CD4-positive, CD25-positive, alpha-beta regulatory T cell (primary cell): ENCODE measurements around the gene PRMT1. TPM values are rescaled to one million over a fixed set of nuclear protein-coding genes. Genes with fewer than 3 reads are reported as not detected.

Source experiments
- ATAC-seq, 2 donors: fragments of 150-1000 bp; cut with Tn5 transposase; one replicate each; pipeline ENCODE4 v1.10.0; 2021; ENCODE audit warnings: low read depth in 2 of 2, moderate number of reproducible peaks in 2 of 2, moderate library complexity in 1 of 2
- DNase-seq, 3 donors: peaks; one replicate each; pipeline versions ENCODE4 v3.0.0 to v3.0.0-alpha.2; 2012 to 2022; ENCODE audit warnings: mixed read lengths in 1 of 3
- H3K27ac ChIP-seq: one replicate; pipeline ENCODE4 v1.7.0; 2013; ENCODE audit warnings: mild to moderate bottlenecking, low read length; ENCODE audit not compliant: insufficient read depth, poor library complexity, severe bottlenecking
- H3K27me3 ChIP-seq: one replicate; pipeline ENCODE4 v1.7.0; 2013; ENCODE audit warnings: low read length; ENCODE audit not compliant: control insufficient read depth, insufficient read depth
- H3K36me3 ChIP-seq: one replicate; pipeline ENCODE4 v1.7.0; 2013; ENCODE audit warnings: mild to moderate bottlenecking, low read length, moderate library complexity; ENCODE audit not compliant: control insufficient read depth, insufficient read depth
- H3K4me1 ChIP-seq: 2 replicates; pipeline ENCODE4 v1.7.0; 2013; ENCODE audit warnings: mild to moderate bottlenecking, low read length; ENCODE audit not compliant: insufficient read depth, control insufficient read depth, poor library complexity, severe bottlenecking
- H3K4me3 ChIP-seq: one replicate; pipeline ENCODE4 v1.7.0; 2013; ENCODE audit warnings: low read depth, mild to moderate bottlenecking, low read length, moderate library complexity
- H3K9me3 ChIP-seq, 2 experiments: 1 replicate in 1 of 2; 2 replicates in 1 of 2; pipeline ENCODE4 v1.7.0; 2013; ENCODE audit warnings: low read length in 2 of 2, mild to moderate bottlenecking in 1 of 2, moderate library complexity in 1 of 2; ENCODE audit not compliant: control insufficient read depth in 2 of 2
- H3K27ac Mint-ChIP-seq, 3 donors: one replicate each; pipeline ENCODE4 v1.8.0; 2020 to 2022; ENCODE audit warnings: mild to moderate bottlenecking in 3 of 3, mixed read lengths in 3 of 3, moderate library complexity in 2 of 3
- H3K27me3 Mint-ChIP-seq: one replicate; pipeline ENCODE4 v1.8.0; 2022; ENCODE audit warnings: mild to moderate bottlenecking, mixed read lengths
- H3K36me3 Mint-ChIP-seq: one replicate; pipeline ENCODE4 v1.8.0; 2020; ENCODE audit warnings: mixed read lengths
- H3K4me1 Mint-ChIP-seq, 4 donors: one replicate each; pipeline ENCODE4 v1.8.0; 2020 to 2022; ENCODE audit warnings: mixed read lengths in 4 of 4, mild to moderate bottlenecking in 1 of 4
- H3K4me3 Mint-ChIP-seq, 4 donors: one replicate each; pipeline ENCODE4 v1.8.0; 2020 to 2022; ENCODE audit warnings: mild to moderate bottlenecking in 4 of 4, mixed read lengths in 4 of 4, moderate library complexity in 3 of 4
- H3K9me3 Mint-ChIP-seq, 7 donors: one replicate each; pipeline ENCODE4 v1.8.0; 2020 to 2022; ENCODE audit warnings: mixed read lengths in 7 of 7, mild to moderate bottlenecking in 3 of 7, moderate library complexity in 2 of 7
- polyA plus RNA-seq, 4 donors: library from polyadenylated mRNA; unstranded; fragments of 300-500 nt; fragmentation: Illumina TruSeq; gene quantifications; one replicate each; pipeline ENCODE4 v1.2.3, GENCODE V29; 2021
- total RNA-seq: library from RNA; stranded (reverse); gene quantifications from one replicate; pipeline ENCODE4 v1.2.3, GENCODE V29; 2022

Gene PRMT1
- total and polyA plus RNA-seq, 5 donors from 2014 or later, result 59.2 to 118 (median 104) TPM

- Mint-ChIP-seq H3K27ac (no peak overlapping the region), H3K4me3 (no peak overlapping the region), H3K27me3 (no peaks in the 10 kb centered on the region), H3K4me1 (peaks cover 0 to 2% (median 0%) of the 10 kb centered on the region in 4 donors), H3K36me3 (peaks cover 6% of the 10 kb centered on the region), H3K9me3 (peaks cover 0 to 8% (median 0%) of the 10 kb centered on the region in 7 donors)
- no peaks in the 10 kb centered on the region for H3K36me3 ChIP-seq
- H3K27ac ChIP-seq, result no peak overlapping the region
- H3K9me3 ChIP-seq, result no peaks in the 10 kb centered on the region
- ATAC-seq (no peak), DNase-seq (no peak)
- H3K4me3 ChIP-seq, result no peak overlapping the region
- H3K4me1 ChIP-seq, result no peaks in the 10 kb centered on the region
- no peaks in the 10 kb centered on the region for H3K27me3 ChIP-seq
These were observed 53.1 kb downstream of the PRMT1 start for GRCh38 chr19:49730166-49730565.

Other genes with a start within 250 kb of the PRMT1 start
- gene SLC17A7, start 235.7 kb upstream of the PRMT1 start, total RNA-seq, result not detected
- gene SLC17A7, start 235.7 kb upstream of the PRMT1 start, polyA plus RNA-seq, result not detected
- gene PIH1D1, start 225.5 kb upstream of the PRMT1 start, total RNA-seq, result 150 TPM
- gene PIH1D1, start 225.5 kb upstream of the PRMT1 start, polyA plus RNA-seq, result 100 to 1,000 TPM; 109 to 144 (median 118) TPM
- gene ALDH16A1, start 224.0 kb upstream of the PRMT1 start, total RNA-seq, result 41.0 TPM
- gene ALDH16A1, start 224.0 kb upstream of the PRMT1 start, polyA plus RNA-seq, result 10 to 100 TPM; 32.7 to 47.1 (median 42.3) TPM
- gene FLT3LG, start 203.1 kb upstream of the PRMT1 start, total RNA-seq, result 250 TPM
- 100 to 1,000 TPM; 103 to 154 (median 112) TPM for gene FLT3LG, start 203.1 kb upstream of the PRMT1 start, polyA plus RNA-seq
- gene RPL13A, start 189.7 kb upstream of the PRMT1 start, total RNA-seq, result 3,622 TPM
- 1,000 to 10,000 TPM; 1,768 to 2,996 (median 2,546) TPM for gene RPL13A, start 189.7 kb upstream of the PRMT1 start, polyA plus RNA-seq
- gene RPS11, start 180.8 kb upstream of the PRMT1 start, total RNA-seq, result 2,000 TPM
- gene RPS11, start 180.8 kb upstream of the PRMT1 start, polyA plus RNA-seq, result 1,000 to 10,000 TPM; 1,810 to 2,513 (median 2,330) TPM
- 23.3 TPM for gene FCGRT, start 164.6 kb upstream of the PRMT1 start, total RNA-seq
- gene FCGRT, start 164.6 kb upstream of the PRMT1 start, polyA plus RNA-seq, result 10 to 100 TPM; 43.0 to 63.0 (median 49.8) TPM
- 3.6 TPM for gene RCN3, start 149.3 kb upstream of the PRMT1 start, total RNA-seq
- gene RCN3, start 149.3 kb upstream of the PRMT1 start, polyA plus RNA-seq, result 1 to 10 TPM; 1.5 to 5.5 (median 2.5) TPM
- gene NOSIP, start 96.7 kb upstream of the PRMT1 start, total RNA-seq, result 124 TPM
- gene NOSIP, start 96.7 kb upstream of the PRMT1 start, polyA plus RNA-seq, result 100 to 1,000 TPM; 262 to 385 (median 285) TPM
- gene PRRG2, start 96.0 kb upstream of the PRMT1 start, total RNA-seq, result 0.84 TPM
- gene PRRG2, start 96.0 kb upstream of the PRMT1 start, polyA plus RNA-seq, result not detected
- 50.2 TPM for gene PRR12, start 86.1 kb upstream of the PRMT1 start, total RNA-seq
- under 1 TPM; 0.05 to 0.18 (median 0.16) TPM for gene PRR12, start 86.1 kb upstream of the PRMT1 start, polyA plus RNA-seq
- gene RRAS, start 37.1 kb upstream of the PRMT1 start, total RNA-seq, result 4.6 TPM
- gene RRAS, start 37.1 kb upstream of the PRMT1 start, polyA plus RNA-seq, result 10 to 100 TPM; 17.7 to 22.1 (median 19.8) TPM
- 47.4 TPM for gene SCAF1, start 35.1 kb upstream of the PRMT1 start, total RNA-seq
- gene SCAF1, start 35.1 kb upstream of the PRMT1 start, polyA plus RNA-seq, result under 1 TPM in 3 of 4 donors, not detected in 1; 0.53 to 0.88 (median 0.75) TPM
- 235 TPM for gene IRF3, start 11.4 kb upstream of the PRMT1 start, total RNA-seq
- gene IRF3, start 11.4 kb upstream of the PRMT1 start, polyA plus RNA-seq, result 100 to 1,000 TPM in 1 of 4 donors, 10 to 100 TPM in 3; 76.4 to 104 (median 95.9) TPM
- gene BCL2L12, start 11.3 kb upstream of the PRMT1 start, total RNA-seq, result 13.6 TPM
- 10 to 100 TPM; 13.6 to 15.3 (median 15.1) TPM for gene BCL2L12, start 11.3 kb upstream of the PRMT1 start, polyA plus RNA-seq
- gene ADM5, start 12.3 kb downstream of the PRMT1 start, total RNA-seq, result 1.7 TPM
- under 1 TPM in 2 of 4 donors, not detected in 2; 0.10 to 0.34 TPM for gene ADM5, start 12.3 kb downstream of the PRMT1 start, polyA plus RNA-seq
- gene CPT1C, start 13.8 kb downstream of the PRMT1 start, total RNA-seq, result 0.47 TPM
- under 1 TPM in 3 of 4 donors, not detected in 1; 0.41 to 0.84 (median 0.73) TPM for gene CPT1C, start 13.8 kb downstream of the PRMT1 start, polyA plus RNA-seq
- not detected for gene TSKS, start 86.0 kb downstream of the PRMT1 start, total RNA-seq
- under 1 TPM; 0.41 to 0.77 (median 0.45) TPM for gene TSKS, start 86.0 kb downstream of the PRMT1 start, polyA plus RNA-seq
- gene AP2A1, start 89.7 kb downstream of the PRMT1 start, total RNA-seq, result 49.5 TPM
- 1 to 10 TPM; 5.2 to 7.4 (median 5.6) TPM for gene AP2A1, start 89.7 kb downstream of the PRMT1 start, polyA plus RNA-seq
- gene FUZ, start 136.0 kb downstream of the PRMT1 start, total RNA-seq, result 15.8 TPM
- gene FUZ, start 136.0 kb downstream of the PRMT1 start, polyA plus RNA-seq, result 1 to 10 TPM; 4.0 to 8.4 (median 4.9) TPM
- 67.9 TPM for gene MED25, start 141.0 kb downstream of the PRMT1 start, total RNA-seq
- gene MED25, start 141.0 kb downstream of the PRMT1 start, polyA plus RNA-seq, result 10 to 100 TPM; 12.7 to 23.6 (median 19.9) TPM
- gene PTOV1, start 173.9 kb downstream of the PRMT1 start, total RNA-seq, result 116 TPM
- gene PTOV1, start 173.9 kb downstream of the PRMT1 start, polyA plus RNA-seq, result 10 to 100 TPM; 26.8 to 45.6 (median 34.2) TPM
- 149 TPM for gene PNKP, start 190.3 kb downstream of the PRMT1 start, total RNA-seq
- gene PNKP, start 190.3 kb downstream of the PRMT1 start, polyA plus RNA-seq, result 10 to 100 TPM; 26.2 to 33.5 (median 28.2) TPM
- gene AKT1S1, start 200.1 kb downstream of the PRMT1 start, total RNA-seq, result 12.9 TPM
- gene AKT1S1, start 200.1 kb downstream of the PRMT1 start, polyA plus RNA-seq, result 1 to 10 TPM; 3.0 to 4.2 (median 3.8) TPM
- gene TBC1D17, start 200.4 kb downstream of the PRMT1 start, total RNA-seq, result 48.1 TPM
- 1 to 10 TPM; 8.8 to 9.7 (median 9.1) TPM for gene TBC1D17, start 200.4 kb downstream of the PRMT1 start, polyA plus RNA-seq
- gene IL4I1, start 219.6 kb downstream of the PRMT1 start, total RNA-seq, result 3.7 TPM
- gene IL4I1, start 219.6 kb downstream of the PRMT1 start, polyA plus RNA-seq, result under 1 TPM; 0.20 to 0.85 (median 0.30) TPM